ENCODE results near the gene TRIP6.

TRIP6 gene

DNA sequence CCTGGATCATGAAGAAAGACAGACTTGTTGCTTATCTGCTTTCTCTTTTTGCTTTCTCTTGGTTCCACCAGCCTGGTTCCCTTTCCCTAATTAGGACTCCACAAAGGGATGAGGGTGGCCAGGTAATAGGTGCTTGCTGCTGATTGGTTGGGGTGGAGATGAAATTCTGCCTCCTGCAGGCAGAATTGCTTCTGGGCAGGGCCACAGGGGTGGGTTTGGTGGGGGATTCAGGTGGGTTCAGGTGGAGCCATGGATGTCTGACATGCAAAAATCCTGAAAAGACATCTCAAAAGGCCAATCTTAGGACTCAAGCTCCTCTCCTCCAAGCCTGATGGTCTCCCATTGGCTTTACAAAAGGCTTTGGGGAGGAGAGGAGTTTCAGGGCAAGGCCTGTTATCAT lies 53.9 kb downstream of the TRIP6 start:
- DNase-seq: no peak

Data from stimulated activated CD8-positive, alpha-beta memory T cell treated with anti-CD3 and anti-CD28 coated beads, Interleukin-4, amount 100 ng/mL, for 48 hours (primary cell).